Brain microvascular endothelial cell (primary cell): ENCODE results near the gene OR51A2.

ENCODE experiments used
- DNase-seq: peaks from one replicate; pipeline ENCODE4 v3.0.0-alpha.2; 2020
- H3K27ac ChIP-seq: fragments of 250-450 bp; sonication (Bioruptor Pico); 2 replicates; pipeline ENCODE4 v1.5.1; 2020; ENCODE audit warnings: mild to moderate bottlenecking, moderate library complexity
- H3K27me3 ChIP-seq: fragments of 250-450 bp; sonication (Bioruptor Pico); replicated peaks from 2 replicates; pipeline ENCODE4 v1.5.1; 2020; ENCODE audit warnings: mild to moderate bottlenecking
- H3K36me3 ChIP-seq: fragments of 250-450 bp; sonication (Bioruptor Pico); replicated peaks from 2 replicates; pipeline ENCODE4 v1.5.1; 2020; ENCODE audit warnings: mild to moderate bottlenecking
- H3K4me3 ChIP-seq: 2 replicates; pipeline ENCODE4 v1.5.1; 2011; ENCODE audit warnings: low read depth, mild to moderate bottlenecking, control low read depth, low read length, moderate library complexity
- CTCF ChIP-seq: IDR thresholded peaks from 2 replicates; pipeline ENCODE4 v1.5.1; 2011; ENCODE audit warnings: low read depth, mild to moderate bottlenecking, moderate library complexity, low read length, control low read depth, inconsistent platforms; ENCODE audit errors: missing control alignments
- in situ Hi-C: cut with HindIII; loops from 2 replicates; pipeline ENCODE4 v1.10.0; 2017; ENCODE audit warnings: low sequenced_read_pairs, low pct_ligation_motif_present

The OR51A2 gene

GRCh38 chr11:4936745-4937144 is 18.8 kb downstream of the OR51A2 start:
- DNase-seq: no peak
- Histone ChIP-seq H3K27me3 (no peaks in the 10 kb centered on the region), H3K27ac (no peak overlapping the region), H3K36me3 (no peaks in the 10 kb centered on the region), H3K4me3 (no peak overlapping the region)
- in situ Hi-C loops: no loop called here
- TF ChIP-seq CTCF: no peak

GRCh38 chr11:4932751-4933150 is 22.8 kb downstream of the OR51A2 start:
- no peaks in the 10 kb centered on the region for H3K36me3 ChIP-seq
- in situ Hi-C loops: no loop called here
- TF ChIP-seq CTCF: no peak
- DNase-seq: no peak
- H3K4me3 ChIP-seq: no peak overlapping the region
- no peaks in the 10 kb centered on the region for H3K27me3 ChIP-seq
- H3K27ac ChIP-seq: no peak overlapping the region

GRCh38 chr11:4926608-4927007 is 28.9 kb downstream of the OR51A2 start:
- Histone ChIP-seq H3K27me3 (no peaks in the 10 kb centered on the region), H3K27ac (no peak overlapping the region), H3K4me3 (no peak overlapping the region), H3K36me3 (no peaks in the 10 kb centered on the region)
- in situ Hi-C loops: no loop called here
- DNase-seq: peak; percentile 16
- TF ChIP-seq CTCF: no peak

- no peak for DNase-seq
- no peaks in the 10 kb centered on the region for H3K27me3 ChIP-seq
Measured at GRCh38 chr11:4924239-4924638, 31.3 kb downstream of the OR51A2 start, which contains the start of gene OR51G1. OR51G1 (minus strand) TSS chr11:4924339; CDS start chr11:4924339, 0 bp downstream.

GRCh38 chr11:4922304-4922703 is 33.2 kb downstream of the OR51A2 start:
- TF ChIP-seq CTCF: no peak
- Histone ChIP-seq H3K36me3 (no peaks in the 10 kb centered on the region), H3K27me3 (no peaks in the 10 kb centered on the region), H3K4me3 (no peak overlapping the region), H3K27ac (no peak overlapping the region)
- in situ Hi-C loops: no loop called here
- DNase-seq: no peak

More at GRCh38 chr11:4924239-4924638, 31.3 kb downstream of the OR51A2 start, which contains the start of gene OR51G1:
- in situ Hi-C loops: no loop called here
- TF ChIP-seq CTCF: no peak
- Histone ChIP-seq H3K36me3 (no peaks in the 10 kb centered on the region), H3K4me3 (no peak within 1 kb of the TSS), H3K27ac (no peak within 1 kb of the TSS)

GRCh38 chr11:4921796-4922195 is 33.7 kb downstream of the OR51A2 start:
- no peak overlapping the region for H3K27ac ChIP-seq
- no peak for DNase-seq
- in situ Hi-C loops: no loop called here
- no peak for TF ChIP-seq CTCF
- H3K27me3 ChIP-seq: no peaks in the 10 kb centered on the region
- no peaks in the 10 kb centered on the region for H3K36me3 ChIP-seq
- no peak overlapping the region for H3K4me3 ChIP-seq
